Right atrium auricular region (tissue), 2 donors: ENCODE data around the gene C19orf47. TPM values are rescaled to one million over a fixed set of nuclear protein-coding genes. Genes with fewer than 3 reads are reported as not detected.

Experiments used
- DNase-seq: peaks from one replicate; pipeline ENCODE4 v3.0.0-alpha.2; 2019; ENCODE audit warnings: low spot score
- H3K27ac ChIP-seq, 2 donors: fragments of 200-600 bp; sonication (generic); 1 replicate in 1 of 2; 2 replicates in 1 of 2; pipeline ENCODE4 v1.5.1; 2016 to 2019
- H3K27me3 ChIP-seq, 2 donors: fragments of 200-600 bp; sonication (generic); one replicate each; pipeline versions ENCODE4 v1.5.1 to v1.6.0; 2017 to 2019
- H3K36me3 ChIP-seq: fragments of 200-600 bp; sonication (generic); one replicate; pipeline ENCODE4 v1.5.1; 2016
- H3K4me1 ChIP-seq, 2 donors: fragments of 200-600 bp; sonication (generic); one replicate each; pipeline versions ENCODE4 v1.5.1 to v1.6.0; 2017 to 2019
- H3K4me3 ChIP-seq, 2 donors: fragments of 200-600 bp; sonication (generic); 1 replicate in 1 of 2; 2 replicates in 1 of 2; pipeline ENCODE4 v1.5.1; 2017 to 2019; ENCODE audit warnings: mild to moderate bottlenecking in 1 of 2, moderate library complexity in 1 of 2
- H3K9me3 ChIP-seq, 2 donors: fragments of 200-600 bp; sonication (generic); one replicate each; pipeline ENCODE4 v1.5.1; 2019
- CTCF ChIP-seq, 2 donors: fragments of 200-600 bp; sonication (generic); IDR thresholded peaks; one replicate each; pipeline ENCODE4 v1.5.1; 2019; ENCODE audit warnings: antibody characterized with exemption in 2 of 2
- microRNA counts, 2 donors: library from miRNA; unstranded; fragments of <30 nt; microRNA quantifications; one replicate each; lab custom pipeline; 2016 to 2017
- microRNA-seq, 2 donors: library from miRNA; unstranded; fragments of <30 nt; microRNA quantifications; one replicate each; pipeline ENCODE4, GENCODE V29; 2016 to 2017; ENCODE audit warnings: borderline number of aligned reads in 2 of 2, borderline replicate concordance in 1 of 2
- total RNA-seq, 2 donors: library from RNA; depleted of rRNA; stranded (reverse); fragments of >200 nt; gene quantifications; one replicate each; pipeline ENCODE4 v1.1.0, GENCODE V29; 2016

Gene C19orf47
- total RNA-seq, 2 donors from 2014 or later = 58.2 to 88.2 TPM

- no peak for DNase-seq
- TF ChIP-seq CTCF (IDR thresholded peaks at IDR 0.05) = no peak
- no peak overlapping the region for H3K4me3 ChIP-seq
- no peaks in the 10 kb centered on the region for H3K27me3 ChIP-seq
- no peaks in the 10 kb centered on the region for H3K36me3 ChIP-seq
- no peaks in the 10 kb centered on the region for H3K9me3 ChIP-seq
- H3K4me1 ChIP-seq = peaks cover 0 to 88% of the 10 kb centered on the region in 2 donors
- H3K27ac ChIP-seq = peak overlapping the region; percentile 2 to 40
Measured at GRCh38 chr19:40270362-40271089, 77.7 kb downstream of the C19orf47 start.

MicroRNAs within 50 kb of the gene (microRNA counts, 767-probe panel; counts per million panel counts)
- microRNA hsa-miR-641 (lab: Ali Mortazavi, UCI) = 0 to 496 counts per million in 2 donors

Small RNAs within 50 kb of the gene (microRNA-seq; reads per million reads assigned to microRNA genes)
- gene MIR641 = 22.6 to 36.8 reads per million in 2 donors
- 0 to 0.71 reads per million in 2 donors for gene MIR6796

Other genes with a start within 250 kb of the C19orf47 start
- gene MAP3K10, start 157.0 kb downstream of the C19orf47 start, total RNA-seq = 10 to 100 TPM; 12.3 to 13.6 TPM
- not detected for gene TTC9B, start 130.0 kb downstream of the C19orf47 start, total RNA-seq
- gene CCNP, start 121.7 kb downstream of the C19orf47 start, total RNA-seq = not detected
- gene AKT2, start 63.1 kb downstream of the C19orf47 start, total RNA-seq = 10 to 100 TPM; 63.3 to 76.7 TPM
- gene PLD3, start 298 bp upstream of the C19orf47 start, total RNA-seq = 100 to 1,000 TPM; 273 to 315 TPM
- 1 to 10 TPM in 1 of 2 donors, not detected in 1; 1.0 TPM for gene HIPK4, start 41.8 kb upstream of the C19orf47 start, total RNA-seq
- 1 to 10 TPM; 4.8 to 5.1 TPM for gene PRX, start 65.0 kb upstream of the C19orf47 start, total RNA-seq
- gene SERTAD1, start 77.6 kb upstream of the C19orf47 start, total RNA-seq = 10 to 100 TPM; 12.7 to 27.2 TPM
- 10 to 100 TPM; 19.2 to 25.4 TPM for gene SERTAD3, start 95.9 kb upstream of the C19orf47 start, total RNA-seq
- gene BLVRB, start 117.3 kb upstream of the C19orf47 start, total RNA-seq = 100 to 1,000 TPM; 123 to 199 TPM
- gene SPTBN4, start 118.6 kb upstream of the C19orf47 start, total RNA-seq = 1 to 10 TPM; 5.2 to 5.5 TPM
- 10 to 100 TPM; 15.8 to 35.6 TPM for gene SHKBP1, start 228.5 kb upstream of the C19orf47 start, total RNA-seq